ENCODE data around the gene ALPL.
A peak's percentile ranks its signal among the peaks of the same experiment; 100 is the strongest.

Gene ALPL

DNA sequence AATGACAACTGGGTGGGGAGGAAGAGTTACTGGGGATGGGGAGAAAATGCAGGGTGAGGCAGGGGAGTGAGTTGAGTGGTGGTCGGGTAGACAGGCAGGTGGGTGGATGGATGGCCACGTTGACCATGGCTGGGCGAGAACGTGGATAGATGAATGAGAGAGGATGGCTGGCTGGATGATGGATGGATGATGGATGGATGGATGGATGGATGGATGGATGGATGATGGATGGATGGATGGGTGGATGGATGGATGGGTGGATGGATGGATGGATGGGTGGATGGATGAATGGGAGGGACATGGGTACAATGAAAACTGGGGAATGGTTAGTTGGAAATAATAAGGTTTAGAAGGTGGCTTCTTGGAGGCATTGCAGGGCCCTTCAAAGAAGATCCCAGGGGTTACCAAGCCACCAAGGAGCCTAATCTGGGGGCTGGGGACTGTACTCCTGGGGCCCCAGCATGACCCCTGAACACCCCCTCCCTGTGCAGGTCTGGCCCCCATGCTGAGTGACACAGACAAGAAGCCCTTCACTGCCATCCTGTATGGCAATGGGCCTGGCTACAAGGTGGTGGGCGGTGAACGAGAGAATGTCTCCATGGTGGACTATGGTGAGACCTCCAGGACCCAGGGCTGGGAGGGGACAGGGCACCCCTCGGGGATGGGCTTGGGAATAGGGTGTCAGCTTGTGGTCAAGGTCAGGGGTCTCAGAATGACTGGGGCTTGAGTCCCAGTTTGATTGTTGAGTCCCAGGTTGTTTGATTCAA lies 67.0 kb downstream of the ALPL start:
- no peak for DNase-seq (ENCODE audit: low spot score)

DNA sequence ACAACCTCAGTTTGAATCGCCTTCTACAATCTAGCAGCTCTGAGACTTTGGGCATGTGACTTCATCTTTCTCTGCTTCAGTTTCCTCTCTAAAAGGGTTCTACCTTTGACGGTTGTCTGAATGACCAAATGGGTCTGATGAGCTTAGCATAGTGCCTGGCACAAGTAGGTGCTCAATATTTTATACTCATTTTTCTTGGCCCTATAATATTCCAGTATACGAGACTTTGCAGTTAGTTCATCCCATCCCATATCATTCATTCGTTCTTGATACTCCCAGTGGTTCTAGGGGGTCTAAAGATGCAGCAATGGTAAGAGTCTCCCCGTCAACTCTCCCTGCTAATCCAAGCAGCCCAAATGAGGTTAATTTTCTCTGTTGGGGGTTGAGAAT lies 67.6 kb downstream of the ALPL start:
- DNase-seq (ENCODE audit: low spot score): no peak

GRCh38 chr1:21577324-21577723 lies 68.1 kb downstream of the ALPL start:
- no peak for DNase-seq (ENCODE audit: low spot score)

DNA sequence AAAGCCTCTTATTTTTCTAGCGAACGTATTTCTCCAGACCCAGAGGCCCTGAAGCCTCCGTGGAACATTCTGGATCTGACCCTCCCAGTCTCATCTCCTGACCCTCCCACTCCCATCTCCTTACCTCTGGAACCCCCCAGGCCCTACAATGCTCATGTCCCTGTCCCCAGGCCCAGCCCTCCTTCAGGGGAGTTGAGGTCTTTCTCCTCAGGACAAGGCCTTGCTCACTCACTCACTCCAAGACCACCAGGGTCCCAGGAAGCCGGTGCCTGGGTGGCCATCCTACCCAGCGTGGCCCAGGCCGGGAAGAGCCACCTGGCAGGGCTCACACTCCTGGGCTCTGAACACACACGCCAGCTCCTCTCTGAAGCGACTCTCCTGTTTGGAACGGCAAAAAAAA lies 68.7 kb downstream of the ALPL start:
- no peak for DNase-seq (ENCODE audit: low spot score)

GRCh38 chr1:21579791-21580190 lies 70.6 kb downstream of the ALPL start:
- DNase-seq (ENCODE audit: low spot score): no peak

DNA sequence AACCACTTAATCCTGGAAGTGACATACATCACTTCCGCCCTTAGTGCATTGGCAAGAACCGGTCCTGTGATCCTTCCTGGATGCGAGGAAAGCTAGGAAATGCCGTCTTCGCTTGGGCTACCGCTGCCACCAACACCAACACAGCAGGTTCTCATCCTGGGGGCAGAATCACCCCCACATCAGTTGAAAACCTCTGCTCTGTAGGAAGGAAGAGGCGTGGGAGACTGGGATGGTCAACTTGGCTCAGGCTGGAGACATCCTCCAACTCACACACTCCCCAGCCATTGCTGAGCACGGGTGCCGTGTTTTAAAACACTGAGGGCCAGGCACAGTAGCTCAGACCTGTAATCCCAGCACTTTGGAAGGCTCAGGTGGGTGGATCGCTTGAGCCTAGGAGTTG lies 74.9 kb downstream of the ALPL start:
- DNase-seq (ENCODE audit: low spot score): no peak

DNA sequence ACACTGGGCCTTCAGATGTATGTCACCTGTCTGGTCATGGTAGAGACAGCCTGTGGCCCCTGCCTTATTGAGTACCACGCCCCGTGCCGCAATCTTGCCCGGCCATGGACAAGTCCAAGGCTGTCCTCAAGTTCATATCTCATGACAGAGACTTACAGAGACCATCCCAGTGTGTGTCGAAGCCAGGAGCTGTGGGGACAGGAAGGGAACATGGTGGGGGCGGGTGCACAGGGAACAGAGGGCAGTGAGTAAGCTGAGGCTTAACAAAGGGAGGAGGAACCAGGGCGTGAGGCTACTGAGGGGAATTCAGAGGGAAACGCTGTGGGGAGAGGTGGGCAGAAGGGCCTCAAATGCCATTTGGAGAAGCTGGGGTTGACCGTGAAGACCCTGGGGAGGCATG lies 75.8 kb downstream of the ALPL start:
- DNase-seq (ENCODE audit: low spot score): no peak

DNA sequence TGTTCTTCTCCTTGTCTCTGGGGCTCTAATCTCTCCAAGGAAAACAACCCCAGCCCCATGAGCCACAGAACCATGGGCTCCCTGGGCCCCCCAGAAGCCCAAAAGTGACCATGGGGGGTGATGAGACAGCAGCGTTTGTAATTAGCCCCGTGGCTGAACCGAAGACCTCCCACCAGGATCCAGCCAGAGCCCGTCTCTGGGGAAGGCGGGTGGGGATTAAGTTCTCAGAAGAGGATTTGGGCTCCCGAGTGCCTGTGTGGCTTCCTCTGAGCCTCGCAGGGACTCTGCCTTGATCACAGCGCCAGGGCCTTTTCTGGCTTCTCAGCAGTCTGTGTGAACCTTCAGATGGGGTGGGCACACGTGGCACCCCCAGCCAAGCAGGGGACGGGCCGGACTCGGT lies 77.0 kb downstream of the ALPL start:
- peak; percentile 91 for DNase-seq (ENCODE audit: low spot score)

GRCh38 chr1:21586846-21587601 lies 77.8 kb downstream of the ALPL start:
- DNase-seq (ENCODE audit: low spot score): no peak

DNA sequence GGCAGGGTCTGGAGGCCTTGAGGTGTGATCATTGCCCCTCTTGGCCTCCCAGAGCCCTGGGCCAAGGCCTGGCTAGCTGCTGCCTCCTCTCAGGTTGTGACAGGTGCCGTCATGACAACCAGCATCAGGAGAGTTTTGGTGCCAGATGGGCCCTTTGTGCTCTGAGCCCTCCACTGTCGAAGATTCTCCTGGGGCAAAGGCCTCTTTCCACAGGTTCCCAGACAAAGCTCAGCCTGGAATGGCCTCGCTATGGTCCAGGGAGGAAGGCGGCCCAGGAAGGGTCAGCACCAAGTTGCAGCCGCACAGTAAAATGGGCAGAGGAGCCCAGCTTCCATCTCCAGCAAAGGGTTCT lies 78.4 kb downstream of the ALPL start:
- DNase-seq (ENCODE audit: low spot score): no peak

DNA sequence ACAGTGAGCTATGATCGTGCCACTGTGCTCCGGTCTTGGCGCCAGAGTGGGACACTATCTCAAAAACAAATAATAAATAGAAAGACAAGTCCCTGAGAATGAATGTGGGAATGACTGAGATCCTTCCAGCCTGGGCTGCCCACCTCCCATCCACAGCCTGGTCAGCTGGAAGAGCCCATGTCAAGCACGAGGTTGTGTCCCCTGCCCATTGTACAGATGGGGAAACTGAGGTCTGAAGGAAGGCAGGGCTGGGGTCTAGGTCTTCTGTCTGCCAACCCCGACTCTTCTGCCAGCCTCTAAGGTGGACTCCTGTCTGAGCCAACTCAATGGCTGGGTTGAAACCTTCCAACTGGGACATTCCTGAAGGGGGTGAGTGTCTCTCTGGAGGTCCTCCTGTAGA lies 80.4 kb downstream of the ALPL start:
- no peak for DNase-seq (ENCODE audit: low spot score)

- DNase-seq (ENCODE audit: low spot score): no peak
Observed at GRCh38 chr1:21590126-21590880, 81.1 kb downstream of the ALPL start.

DNA sequence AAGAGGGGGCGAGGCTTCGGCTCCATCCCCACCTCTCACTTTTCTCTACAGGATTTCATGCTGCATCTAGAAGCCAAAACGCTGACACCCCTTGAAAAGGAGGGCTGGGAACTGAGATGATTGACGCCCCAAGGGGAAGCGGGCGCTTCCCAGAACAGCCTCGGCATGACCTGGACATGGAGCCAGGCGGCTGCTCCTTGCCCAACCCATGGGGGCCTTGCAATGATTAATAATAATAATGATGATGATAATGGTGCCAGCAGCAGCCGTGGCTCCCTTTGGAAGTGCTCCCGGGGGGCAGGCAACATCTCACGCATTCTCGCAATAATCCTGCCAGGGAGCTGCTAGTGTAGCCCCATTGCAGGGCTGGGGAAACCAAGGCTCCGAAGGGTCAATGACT lies 81.7 kb downstream of the ALPL start:
- DNase-seq (ENCODE audit: low spot score): no peak

DNA sequence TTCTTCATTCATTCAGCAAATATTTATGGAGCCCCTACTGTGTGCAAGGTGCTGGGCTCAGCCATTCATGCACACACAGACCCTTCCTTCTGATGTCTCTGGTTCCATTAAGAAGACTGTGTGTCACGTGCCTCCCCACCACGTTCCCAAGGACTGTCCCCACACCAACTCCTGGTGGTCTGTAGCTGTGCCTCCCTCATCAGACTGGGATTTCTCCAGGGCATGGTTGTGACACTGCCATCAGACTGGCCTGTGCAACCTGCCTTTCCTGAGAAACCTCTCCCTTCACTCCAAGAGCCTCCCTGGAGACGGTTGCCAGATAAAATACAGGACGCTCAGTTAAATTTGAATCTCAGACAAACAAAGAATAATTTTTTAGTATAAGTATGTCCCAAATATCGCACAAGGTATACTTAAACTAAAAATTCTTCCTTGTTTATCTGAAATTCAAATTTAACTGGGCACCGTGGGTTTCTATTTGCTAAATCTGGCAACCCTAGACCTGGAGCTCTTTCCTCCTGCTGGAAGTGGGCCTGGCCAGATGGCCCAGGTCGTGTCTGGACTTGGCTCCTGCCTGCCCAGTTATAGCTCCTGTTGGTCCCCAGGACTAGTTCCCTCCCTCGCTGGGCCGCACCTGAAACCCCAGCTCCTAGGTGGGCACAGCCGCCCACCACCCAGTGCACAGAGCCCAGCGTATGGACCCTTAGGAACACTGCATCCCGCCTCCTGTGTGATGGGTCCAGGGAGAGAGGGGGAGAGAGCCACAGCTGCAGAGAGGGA lies 83.1 kb downstream of the ALPL start:
- DNase-seq (ENCODE audit: low spot score): no peak

GRCh38 chr1:21593231-21593630 lies 84.0 kb downstream of the ALPL start:
- no peak for DNase-seq (ENCODE audit: low spot score)

GRCh38 chr1:21594501-21594900 lies 85.3 kb downstream of the ALPL start:
- DNase-seq (ENCODE audit: low spot score): no peak

DNA sequence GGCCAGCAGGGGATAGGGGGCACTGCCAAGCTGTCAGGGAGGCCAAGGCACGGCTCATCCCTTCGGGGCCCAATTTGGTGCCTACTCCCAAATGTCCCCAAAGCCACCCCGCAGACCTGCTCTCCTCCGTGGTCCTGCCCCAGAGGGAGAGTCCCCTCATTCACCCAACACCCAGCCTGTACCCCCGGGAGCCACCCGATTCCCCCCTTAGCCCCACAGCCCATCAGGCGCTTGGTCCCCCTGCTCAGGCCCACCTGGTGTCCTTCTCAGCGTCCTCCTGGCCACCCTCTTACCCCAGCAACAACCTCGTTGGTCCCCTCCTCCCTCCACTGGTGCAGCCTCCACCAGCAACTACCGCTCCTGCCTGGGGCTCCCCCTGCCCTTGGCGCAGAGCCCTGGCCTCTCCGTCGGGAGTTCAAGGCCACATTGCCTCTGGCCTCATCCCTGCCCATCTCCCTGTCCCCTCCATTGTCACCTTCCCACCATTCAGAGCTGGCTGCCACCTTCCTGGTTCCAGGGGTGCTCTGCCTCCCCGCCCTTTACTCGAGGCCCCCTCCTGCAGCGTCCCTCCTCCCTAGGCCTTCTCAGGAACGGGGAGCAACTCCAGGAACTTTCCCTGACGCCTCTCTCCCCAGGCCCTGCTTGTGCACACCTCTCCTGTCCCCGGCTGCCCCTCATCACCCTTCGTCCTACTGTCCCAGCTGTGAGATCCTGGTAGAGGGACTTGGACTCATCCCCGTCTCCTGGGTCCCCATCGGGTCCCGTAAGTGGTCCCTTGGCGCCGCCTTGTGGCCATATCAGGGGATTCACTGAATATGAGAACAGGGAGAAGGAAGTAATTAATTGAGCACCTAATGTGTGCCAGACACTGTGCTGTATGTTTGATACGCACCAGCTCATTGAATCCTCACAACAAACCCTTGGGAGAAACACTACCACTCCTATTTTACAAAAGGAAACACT lies 86.0 kb downstream of the ALPL start:
- peak; percentile 74 for DNase-seq (ENCODE audit: low spot score)

DNA sequence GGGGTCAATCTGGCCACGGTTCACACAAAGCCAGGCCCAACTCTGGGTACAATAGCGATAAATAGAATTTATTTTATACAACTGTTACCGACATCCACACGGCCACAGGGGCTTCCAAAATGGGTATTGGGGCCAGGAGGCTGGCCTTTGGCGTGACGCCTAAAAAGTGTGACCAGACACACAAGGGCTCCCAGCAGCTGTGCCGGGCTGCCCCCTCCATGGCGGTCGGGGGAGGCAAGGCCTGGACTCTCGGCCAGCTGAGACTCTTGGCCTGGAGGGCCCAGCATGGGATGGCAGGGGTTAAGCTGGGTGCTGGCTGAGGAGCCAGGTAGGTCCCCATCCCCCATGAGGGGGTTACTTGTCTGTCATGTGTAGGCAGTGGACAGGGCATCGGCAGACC lies 87.0 kb downstream of the ALPL start:
- DNase-seq (ENCODE audit: low spot score): no peak

DNA sequence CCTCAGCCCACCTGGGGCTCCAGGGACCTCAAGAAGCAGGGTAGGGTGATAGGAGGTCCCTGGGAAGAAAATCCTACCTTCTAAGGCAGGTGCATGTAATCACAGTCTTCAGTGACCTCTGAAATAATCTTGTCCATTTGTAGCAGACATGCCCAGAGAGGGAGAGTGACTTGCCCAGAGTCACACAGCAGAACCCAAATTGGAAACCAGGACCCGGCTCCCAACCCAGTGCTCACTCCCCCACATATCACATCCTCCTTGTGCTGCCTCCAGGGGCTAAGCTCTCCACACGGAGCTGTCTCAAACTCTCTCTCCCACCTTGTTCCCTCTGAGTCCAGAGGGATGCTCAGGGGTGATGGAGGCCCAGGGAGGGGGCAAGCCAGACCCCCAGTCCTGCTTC lies 87.4 kb downstream of the ALPL start:
- DNase-seq (ENCODE audit: low spot score): no peak

GRCh38 chr1:21597753-21598152 lies 88.5 kb downstream of the ALPL start:
- DNase-seq (ENCODE audit: low spot score): no peak

GRCh38 chr1:21598417-21598816 lies 89.2 kb downstream of the ALPL start:
- no peak for DNase-seq (ENCODE audit: low spot score)
